SKM-1 treated with dmso at 0.1 percent for 144 hours (cell line): ENCODE data around the gene IPO7.
"Not testable (repeated sequence)": the region's sequence is repeated elsewhere in the genome, so short reads cannot be mapped to it uniquely, and the experiment has no call there.

Experiments used
- DNase-seq: peaks from one replicate; lab custom pipeline; 2025; ENCODE audit not compliant: unreplicated experiment; lab: John Stamatoyannopoulos, UW

The IPO7 gene

GRCh38 chr11:9384535-9385326 is at the start of gene IPO7:
IPO7 (plus strand) TSS chr11:9384652; CDS start chr11:9384764, 112 bp downstream.
- DNase-seq = peak; percentile 88

GRCh38 chr11:9341638-9342178 is 42.7 kb upstream of the IPO7 start:
- no peak for DNase-seq

GRCh38 chr11:9344061-9344680 is 40.3 kb upstream of the IPO7 start:
- DNase-seq = no peak

- no peak for DNase-seq
Measured at GRCh38 chr11:9347100-9347499, 37.4 kb upstream of the IPO7 start.

GRCh38 chr11:9347779-9348178 is 36.7 kb upstream of the IPO7 start:
- DNase-seq = not testable (repeated sequence)

- DNase-seq = no peak
Measured at GRCh38 chr11:9351321-9351881, 33.1 kb upstream of the IPO7 start.

GRCh38 chr11:9357041-9357440 is 27.4 kb upstream of the IPO7 start:
- DNase-seq = no peak

- DNase-seq = not testable (repeated sequence)
Measured at GRCh38 chr11:9360862-9361622, 23.4 kb upstream of the IPO7 start.

GRCh38 chr11:9362393-9362863 is 22.0 kb upstream of the IPO7 start:
- DNase-seq = no peak

- peak; percentile 93 for DNase-seq
Measured at GRCh38 chr11:9363954-9364912, 20.2 kb upstream of the IPO7 start.

GRCh38 chr11:9367551-9367950 is 16.9 kb upstream of the IPO7 start:
- no peak for DNase-seq

- no peak for DNase-seq
Measured at GRCh38 chr11:9377036-9377435, 7.4 kb upstream of the IPO7 start.

GRCh38 chr11:9379041-9379440 is 5.4 kb upstream of the IPO7 start:
- no peak for DNase-seq

GRCh38 chr11:9380773-9381172 is 3.7 kb upstream of the IPO7 start:
- DNase-seq = no peak

- peak; percentile 65 for DNase-seq
Measured at GRCh38 chr11:9385327-9385899, 961 bp downstream of the IPO7 start.

GRCh38 chr11:9386086-9386485 is 1.6 kb downstream of the IPO7 start:
- DNase-seq = no peak

- peak; percentile 13 for DNase-seq
Measured at GRCh38 chr11:9386901-9387300, 2.4 kb downstream of the IPO7 start.

- DNase-seq = no peak
Measured at GRCh38 chr11:9396310-9396709, 11.9 kb downstream of the IPO7 start.

GRCh38 chr11:9396752-9397151 is 12.3 kb downstream of the IPO7 start:
- DNase-seq = no peak
